Fibroblast of lung (primary cell): ENCODE results near the gene ITGB1. TPM values are rescaled to one million over a fixed set of nuclear protein-coding genes. Genes with fewer than 3 reads are reported as not detected.
"Not testable (repeated sequence)": the region's sequence is repeated elsewhere in the genome, so short reads cannot be mapped to it uniquely, and the experiment has no call there.

Experiments
- DNase-seq, 2 donors: peaks; one replicate each; pipeline versions ENCODE4 v3.0.0 to v3.0.0-alpha.2; 2010; ENCODE audit warnings: low read depth in 2 of 2
- H2AFZ ChIP-seq: 2 replicates; pipeline ENCODE4 v1.5.1; 2012; ENCODE audit warnings: low read length, control low read depth, inconsistent platforms
- H3K27ac ChIP-seq: 2 replicates; pipeline ENCODE4 v1.5.1; 2011; ENCODE audit warnings: low read length, control low read depth; ENCODE audit not compliant: insufficient read depth
- H3K27me3 ChIP-seq: 2 replicates; pipeline ENCODE4 v1.5.1; 2011; ENCODE audit warnings: mild to moderate bottlenecking, low read length; ENCODE audit not compliant: control insufficient read depth, insufficient read depth
- H3K36me3 ChIP-seq: 2 replicates; pipeline ENCODE4 v1.5.1; 2011; ENCODE audit warnings: low read length; ENCODE audit not compliant: control insufficient read depth, insufficient read depth
- H3K4me1 ChIP-seq: 2 replicates; pipeline ENCODE4 v1.5.1; 2011; ENCODE audit warnings: low read length; ENCODE audit not compliant: control insufficient read depth, insufficient read depth; ENCODE audit errors: extremely low read depth
- H3K4me2 ChIP-seq: 2 replicates; pipeline ENCODE4 v1.5.1; 2011; ENCODE audit warnings: low read length, control low read depth; ENCODE audit not compliant: insufficient read depth; ENCODE audit errors: extremely low read depth
- H3K4me3 ChIP-seq, 4 experiments: fragments of 200-600 bp in 1 of 4; sonication (generic) in 1 of 4; replicated peaks in 1 of 4; 2 replicates each; pipeline ENCODE4 v1.5.1; 2011 to 2016; ENCODE audit warnings: low read length in 4 of 4, low read depth in 3 of 4, mild to moderate bottlenecking in 3 of 4, control low read depth in 2 of 4, inconsistent platforms in 1 of 4, mixed read lengths in 1 of 4; ENCODE audit not compliant: insufficient read depth in 1 of 4; ENCODE audit errors: control extremely low read depth in 1 of 4
- H3K79me2 ChIP-seq: 2 replicates; pipeline ENCODE4 v1.5.1; 2012; ENCODE audit warnings: mild to moderate bottlenecking, low read length, inconsistent platforms; ENCODE audit not compliant: control insufficient read depth, insufficient read depth
- H3K9ac ChIP-seq: 2 replicates; pipeline ENCODE4 v1.5.1; 2011; ENCODE audit warnings: mild to moderate bottlenecking, low read length, control low read depth; ENCODE audit not compliant: insufficient read depth
- H3K9me3 ChIP-seq: 2 replicates; pipeline ENCODE4 v1.5.1; 2012; ENCODE audit warnings: low read depth, low read length; ENCODE audit not compliant: control insufficient read depth, insufficient read depth
- H4K20me1 ChIP-seq: 2 replicates; pipeline ENCODE4 v1.5.1; 2011; ENCODE audit warnings: low read length; ENCODE audit not compliant: control insufficient read depth, insufficient read depth; ENCODE audit errors: extremely low read depth
- EZH2 ChIP-seq: IDR thresholded peaks from 2 replicates; pipeline ENCODE4 v1.5.1; 2012; ENCODE audit warnings: low read length, control low read depth, mild to moderate bottlenecking; ENCODE audit errors: missing control alignments
- polyA plus RNA-seq, 2 donors: library from polyadenylated mRNA; depleted of rRNA in 1 of 2; stranded (reverse) in 1 of 2; unstranded in 1 of 2; fragments of >200 nt; gene quantifications; 2 replicates each; pipeline ENCODE4 v1.2.1, GENCODE V29; 2011 to 2012; ENCODE audit warnings: missing spikeins in 1 of 2
- total RNA-seq: library from RNA; depleted of rRNA; stranded (reverse); fragments of >200 nt; gene quantifications from 2 replicates; pipeline ENCODE4 v1.2.1, GENCODE V29; 2014
- TF ChIP-seq, protein P1 (sequence below), 2 donors: IDR thresholded peaks in 1 of 2; conservative IDR thresholded peaks in 1 of 2; 1 replicate in 1 of 2; 2 replicates in 1 of 2; pipeline ENCODE4 v1.5.1; 2011 to 2012; ENCODE audit warnings: low read length in 2 of 2, control low read depth in 1 of 2, inconsistent platforms in 1 of 2, low read depth in 1 of 2, mild to moderate bottlenecking in 1 of 2

The ITGB1 gene
- total and polyA plus RNA-seq, 2 donors (not counting 1 experiment from before 2014, with no cell fraction given) = 2,456 to 3,450 TPM

DNA sequence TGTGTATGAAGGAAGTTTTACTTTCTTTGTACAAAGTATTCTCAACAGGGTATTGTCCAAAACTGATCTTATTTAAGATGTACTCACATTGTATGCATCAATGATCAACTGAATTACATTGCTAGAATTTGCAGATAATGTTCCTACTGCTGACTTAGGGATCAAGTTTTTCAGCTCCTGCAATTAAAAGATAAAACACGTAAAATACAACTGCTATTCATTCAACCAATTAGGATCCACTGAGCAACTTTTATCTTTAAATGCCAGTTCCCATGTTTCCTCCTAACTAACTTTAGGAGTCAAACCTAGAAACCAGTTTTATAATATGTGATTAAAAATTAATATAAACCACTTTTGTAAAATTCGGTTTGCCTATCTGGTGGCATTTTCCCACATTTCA lies 35.9 kb downstream of the ITGB1 start:
- TF ChIP-seq EZH2 = no peak
- TF ChIP-seq, protein P1, sequence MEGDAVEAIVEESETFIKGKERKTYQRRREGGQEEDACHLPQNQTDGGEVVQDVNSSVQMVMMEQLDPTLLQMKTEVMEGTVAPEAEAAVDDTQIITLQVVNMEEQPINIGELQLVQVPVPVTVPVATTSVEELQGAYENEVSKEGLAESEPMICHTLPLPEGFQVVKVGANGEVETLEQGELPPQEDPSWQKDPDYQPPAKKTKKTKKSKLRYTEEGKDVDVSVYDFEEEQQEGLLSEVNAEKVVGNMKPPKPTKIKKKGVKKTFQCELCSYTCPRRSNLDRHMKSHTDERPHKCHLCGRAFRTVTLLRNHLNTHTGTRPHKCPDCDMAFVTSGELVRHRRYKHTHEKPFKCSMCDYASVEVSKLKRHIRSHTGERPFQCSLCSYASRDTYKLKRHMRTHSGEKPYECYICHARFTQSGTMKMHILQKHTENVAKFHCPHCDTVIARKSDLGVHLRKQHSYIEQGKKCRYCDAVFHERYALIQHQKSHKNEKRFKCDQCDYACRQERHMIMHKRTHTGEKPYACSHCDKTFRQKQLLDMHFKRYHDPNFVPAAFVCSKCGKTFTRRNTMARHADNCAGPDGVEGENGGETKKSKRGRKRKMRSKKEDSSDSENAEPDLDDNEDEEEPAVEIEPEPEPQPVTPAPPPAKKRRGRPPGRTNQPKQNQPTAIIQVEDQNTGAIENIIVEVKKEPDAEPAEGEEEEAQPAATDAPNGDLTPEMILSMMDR (conservative IDR thresholded peaks at IDR 0.05 in 1 of 2, IDR thresholded peaks at IDR 0.05 in 1 of 2; ENCODE audit: low read depth in 1 of 2, low read length in 2 of 2) = no peak
- H4K20me1 ChIP-seq = no peaks in the 10 kb centered on the region
- H3K9me3 ChIP-seq = no peaks in the 10 kb centered on the region
- no peaks in the 10 kb centered on the region for H3K27me3 ChIP-seq
- no peak overlapping the region for H3K4me2 ChIP-seq
- no peak overlapping the region for H3K9ac ChIP-seq
- no peak overlapping the region for H3K4me3 ChIP-seq
- H2AFZ ChIP-seq = no peak overlapping the region
- H3K27ac ChIP-seq = no peak overlapping the region
- no peak for DNase-seq
- H3K79me2 ChIP-seq = peaks cover 82% of the 10 kb centered on the region
- no peaks in the 10 kb centered on the region for H3K4me1 ChIP-seq
- peaks cover 9% of the 10 kb centered on the region for H3K36me3 ChIP-seq

DNA sequence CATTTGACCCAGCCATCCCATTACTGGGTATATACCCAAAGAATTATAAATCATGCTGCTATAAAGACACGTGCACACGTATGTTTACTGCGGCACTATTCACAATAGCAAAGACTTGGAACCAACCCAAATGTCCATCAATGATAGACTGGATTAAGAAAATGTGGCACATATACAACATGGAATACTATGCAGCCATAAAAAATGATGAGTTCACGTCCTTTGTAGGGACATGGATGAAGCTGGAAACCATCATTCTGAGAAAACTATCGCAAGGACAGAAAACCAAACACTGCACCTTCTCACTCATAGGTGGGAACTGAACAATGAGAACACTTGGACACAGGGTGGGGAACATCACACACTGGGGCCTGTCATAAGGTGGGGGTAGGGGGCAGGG lies 40.2 kb downstream of the ITGB1 start:
- H3K9me3 ChIP-seq, H3K27ac ChIP-seq, DNase-seq, H3K4me1 ChIP-seq, H3K4me2 ChIP-seq, H2AFZ ChIP-seq, H3K9ac ChIP-seq, H3K27me3 ChIP-seq, H3K36me3 ChIP-seq, H4K20me1 ChIP-seq, H3K4me3 ChIP-seq: not testable (repeated sequence)
- H3K79me2 ChIP-seq = peaks cover 65% of the 10 kb centered on the region

GRCh38 chr10:32911285-32912016 lies 46.6 kb downstream of the ITGB1 start:
- no peaks in the 10 kb centered on the region for H3K27me3 ChIP-seq
- no peaks in the 10 kb centered on the region for H3K9me3 ChIP-seq
- no peaks in the 10 kb centered on the region for H3K4me1 ChIP-seq
- no peak overlapping the region for H3K4me2 ChIP-seq
- no peak overlapping the region for H2AFZ ChIP-seq
- H3K9ac ChIP-seq = no peak overlapping the region
- H3K79me2 ChIP-seq = peaks cover 58% of the 10 kb centered on the region
- DNase-seq = no peak
- no peaks in the 10 kb centered on the region for H4K20me1 ChIP-seq
- no peak overlapping the region for H3K4me3 ChIP-seq
- no peak for TF ChIP-seq EZH2
- TF ChIP-seq, protein P1 (conservative IDR thresholded peaks at IDR 0.05 in 1 of 2, IDR thresholded peaks at IDR 0.05 in 1 of 2; ENCODE audit: low read depth in 1 of 2, low read length in 2 of 2) = no peak
- no peak overlapping the region for H3K27ac ChIP-seq
- peaks cover 8% of the 10 kb centered on the region for H3K36me3 ChIP-seq

DNA sequence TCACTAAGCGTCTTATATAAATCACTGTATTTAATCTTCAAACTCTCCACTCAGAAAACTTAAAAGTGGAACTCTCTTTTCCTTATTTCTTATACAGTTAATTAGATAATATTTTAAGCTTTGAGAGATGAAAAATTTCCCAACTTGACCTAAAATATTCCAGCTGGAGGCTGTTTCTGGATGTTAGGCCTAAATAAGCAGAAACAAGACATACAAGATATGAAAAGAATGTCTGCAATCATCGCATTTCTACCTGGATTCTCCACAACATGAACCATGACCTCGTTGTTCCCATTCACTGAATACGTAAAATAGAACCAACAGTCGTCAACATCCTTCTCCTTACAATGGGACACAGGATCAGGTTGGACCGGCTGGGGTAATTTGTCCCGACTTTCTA lies 48.1 kb downstream of the ITGB1 start:
- not testable (repeated sequence) for H3K4me3 ChIP-seq, DNase-seq, H3K9ac ChIP-seq, H3K27me3 ChIP-seq, H4K20me1 ChIP-seq, H3K4me2 ChIP-seq, H3K27ac ChIP-seq, H2AFZ ChIP-seq, H3K9me3 ChIP-seq, H3K4me1 ChIP-seq
- Histone ChIP-seq H3K36me3 (peaks cover 11% of the 10 kb centered on the region), H3K79me2 (peaks cover 58% of the 10 kb centered on the region)
